PFSK-1 (cell line): ENCODE results near the gene GTF2A1L.

Experiments used
- FOXP2 ChIP-seq: optimal IDR thresholded peaks from 2 replicates; pipeline ENCODE3; 2011; ENCODE audit warnings: borderline replicate concordance, control low read depth, inconsistent platforms; ENCODE audit not compliant: insufficient read depth; ENCODE audit errors: extremely low read length, extremely low read depth
- POLR2AphosphoS5 ChIP-seq: IDR thresholded peaks from 2 replicates; pipeline ENCODE4 v1.6.1; 2012; ENCODE audit warnings: low read depth, mild to moderate bottlenecking, control low read depth, low read length, moderate library complexity
- REST ChIP-seq, 2 experiments: IDR thresholded peaks; 2 replicates each; pipeline versions ENCODE4 v1.6.1 to v1.8.0; 2011 to 2012; ENCODE audit warnings: low read depth in 2 of 2, low read length in 2 of 2, control low read depth in 1 of 2, inconsistent platforms in 1 of 2, mild to moderate bottlenecking in 1 of 2, moderate library complexity in 1 of 2; ENCODE audit not compliant: insufficient read depth in 1 of 2
- SIN3A ChIP-seq: IDR thresholded peaks from 2 replicates; pipeline ENCODE4 v1.6.1; 2012; ENCODE audit warnings: mild to moderate bottlenecking, low read length, moderate library complexity, borderline replicate concordance; ENCODE audit not compliant: insufficient read depth
- TAF1 ChIP-seq: IDR thresholded peaks from 2 replicates; pipeline ENCODE4 v1.6.1; 2012; ENCODE audit warnings: low read length, control low read depth, borderline replicate concordance; ENCODE audit not compliant: insufficient read depth

GRCh38 chr2:48600917-48601316 lies 16.7 kb upstream of the GTF2A1L start:
- TF ChIP-seq SIN3A, result no peak
- TF ChIP-seq POLR2AphosphoS5, result no peak
- TF ChIP-seq TAF1, result no peak
- TF ChIP-seq REST (IDR thresholded peaks at IDR 0.05; ENCODE audit: insufficient read depth in 1 of 2, low read depth in 2 of 2, low read length in 2 of 2), result no peak
- TF ChIP-seq FOXP2, result no peak
